ENCODE measurements around the gene BMP6.

GRCh38 chr6:7827142-7827541 lies 101.2 kb downstream of the BMP6 start:
- TF ChIP-seq EZH2 (IDR thresholded peaks at IDR 0.05; ENCODE audit: borderline replicate concordance, low read depth, low read length, poor library complexity, severe bottlenecking) (no peak), CTCF (conservative IDR thresholded peaks at IDR 0.05; ENCODE audit: low read depth, low read length) (no peak)
